ENCODE measurements around the gene CGRRF1. TPM values are rescaled to one million over a fixed set of nuclear protein-coding genes. Genes with fewer than 3 reads are reported as not detected.

The CGRRF1 gene
- total and polyA plus RNA-seq, 10 of the 15 experiments (the other 5 are each of a cell fraction or from before 2014, with no cell fraction given), result 5.5 to 47.7 (median 13.5) TPM

GRCh38 chr14:54480830-54481562, 28.7 kb upstream of the CGRRF1 start:
- H3K4me3 ChIP-seq, result no peak overlapping the region
- in situ Hi-C loops (cut with MboI), result no loop called here
- H3K79me2 ChIP-seq (ENCODE audit: control insufficient read depth, insufficient read depth, low read length), result peaks cover 41% of the 10 kb centered on the region
- no peak overlapping the region for H3K4me2 ChIP-seq (ENCODE audit: control insufficient read depth, insufficient read depth)
- DNase-seq (ENCODE audit: low read depth, low spot score), result no peak
- BruUV-seq (replicated peaks), result no TSS peak
- H3K9ac ChIP-seq (ENCODE audit: control insufficient read depth, insufficient read depth, low read length), result no peak overlapping the region
- SMC1A ChIA-PET (ENCODE audit: uncharacterized antibody, unreplicated experiment), result interaction anchor here (1.1 kb wide), 1 partner anchor 51 kb away, joined by 3 read pairs; no protein-coding TSS in a partner anchor
- no peaks in the 10 kb centered on the region for H3K27me3 ChIP-seq (replicated peaks in 1 of 2; ENCODE audit: control insufficient read depth in 2 of 2, insufficient read depth in 2 of 2, low read length in 1 of 2)
- CTCF ChIA-PET, result interaction anchor here (1.3 to 1.9 kb wide), 2 partner anchors 13 to 45 kb away, joined by 3 to 4 read pairs; no protein-coding TSS in a partner anchor
- H4K20me1 ChIP-seq (ENCODE audit: control insufficient read depth, insufficient read depth), result no peaks in the 10 kb centered on the region
- H3K36me3 ChIP-seq (ENCODE audit: control insufficient read depth in 2 of 2, insufficient read depth in 2 of 2, low read length in 1 of 2), result peaks cover 0 to 6% of the 10 kb centered on the region in 2 experiments; a peak in 2 of 4 replicates
- no peak overlapping the region for H2AFZ ChIP-seq (ENCODE audit: control insufficient read depth, low read depth, low read length)
- no peak for ATAC-seq
- H3K9me3 ChIP-seq (replicated peaks; ENCODE audit: control insufficient read depth, insufficient read depth, low read length), result no peaks in the 10 kb centered on the region
- POLR2A ChIA-PET, result no interaction called here
- RAD21 ChIA-PET (ENCODE audit: unreplicated experiment), result interaction anchor here (1.5 kb wide), 1 partner anchor 28 kb away, joined by 4 read pairs; the partner anchor contains the start of gene CGRRF1
- TF ChIP-seq NKRF (conservative IDR thresholded peaks at IDR 0.05) (no peak), DPF2 (IDR thresholded peaks at IDR 0.05) (no peak), ATF7 (IDR thresholded peaks at IDR 0.05; ENCODE audit: low read depth) (no peak), NFYB (IDR thresholded peaks at IDR 0.05; ENCODE audit: insufficient read depth, low read depth, low read length) (no peak), BACH1 (IDR thresholded peaks at IDR 0.05; ENCODE audit: borderline replicate concordance) (no peak), YY1 (IDR thresholded peaks at IDR 0.05; ENCODE audit: low read depth, low read length) (no peak), SMAD1 (IDR thresholded peaks at IDR 0.05; ENCODE audit: low read depth, partially characterized antibody) (no peak), WRNIP1 (IDR thresholded peaks at IDR 0.05; ENCODE audit: borderline replicate concordance, low read depth, low read length) (no peak), GATAD2B (conservative IDR thresholded peaks at IDR 0.05; ENCODE audit: low read depth) (no peak), MTA3 (IDR thresholded peaks at IDR 0.05; ENCODE audit: borderline replicate concordance, low read length) (no peak), E2F4 (IDR thresholded peaks at IDR 0.05; ENCODE audit: low read depth, low read length) (no peak), FOXM1 (IDR thresholded peaks at IDR 0.05; ENCODE audit: low read depth, low read length) (no peak), SMC3 (IDR thresholded peaks at IDR 0.05; ENCODE audit: borderline replicate concordance, low read length) (no peak), NR2F1 (conservative IDR thresholded peaks at IDR 0.05) (no peak), SIX5 (IDR thresholded peaks at IDR 0.05; ENCODE audit: low read depth, low read length, severe bottlenecking) (no peak), ATF3 (IDR thresholded peaks at IDR 0.05; ENCODE audit: borderline replicate concordance, extremely low read depth, low read depth, low read length) (no peak), BHLHE40 (IDR thresholded peaks at IDR 0.05; ENCODE audit: borderline replicate concordance in 1 of 2, low read depth in 2 of 2, low read length in 1 of 2) (no peak)
- peaks cover 10% of the 10 kb centered on the region for H3K4me1 ChIP-seq (ENCODE audit: control insufficient read depth, insufficient read depth, low read length)
- no peak overlapping the region for H3K27ac ChIP-seq (ENCODE audit: control insufficient read depth, insufficient read depth)
- no peak for FAIRE-seq
- intact Hi-C loops (cut with micrococcal nuclease; ENCODE audit: unreplicated experiment), result no loop called here
- WGBS (ENCODE audit: insufficient coverage, insufficient replicate concordance, low lambda C conversion rate, missing lambda C conversion rate), result 97% methylated on average over 4 of the region's 4 CpGs

All from GM12878 (cell line).